Gastrocnemius medialis (tissue), 4 donors: ENCODE results near the gene CACNG5.

Experiments
- CTCF ChIP-seq, 5 experiments: fragments of 450-650 bp in 3 of 5; fragments of 200-600 bp in 2 of 5; sonication (generic) in 2 of 5; IDR thresholded peaks in 4 of 5; conservative IDR thresholded peaks in 1 of 5; 1 replicate in 4 of 5; 2 replicates in 1 of 5; pipeline ENCODE4 v1.5.1; 2016 to 2019; ENCODE audit warnings: antibody characterized with exemption in 5 of 5, mild to moderate bottlenecking in 3 of 5, moderate library complexity in 3 of 5
- POLR2A ChIP-seq, 2 donors: fragments of 450-650 bp; IDR thresholded peaks; one replicate each; pipeline ENCODE4 v1.6.1; 2017; ENCODE audit warnings: antibody characterized with exemption in 2 of 2, mild to moderate bottlenecking in 2 of 2, moderate library complexity in 2 of 2

GRCh38 chr17:66799849-66800537 lies 34.9 kb upstream of the CACNG5 start:
- TF ChIP-seq CTCF (IDR thresholded peaks at IDR 0.05 in 4 of 5, conservative IDR thresholded peaks at IDR 0.05 in 1 of 5) (no peak), POLR2A (IDR thresholded peaks at IDR 0.05) (no peak)
